Measurements from ENCODE around the gene ATP13A4.

DNA sequence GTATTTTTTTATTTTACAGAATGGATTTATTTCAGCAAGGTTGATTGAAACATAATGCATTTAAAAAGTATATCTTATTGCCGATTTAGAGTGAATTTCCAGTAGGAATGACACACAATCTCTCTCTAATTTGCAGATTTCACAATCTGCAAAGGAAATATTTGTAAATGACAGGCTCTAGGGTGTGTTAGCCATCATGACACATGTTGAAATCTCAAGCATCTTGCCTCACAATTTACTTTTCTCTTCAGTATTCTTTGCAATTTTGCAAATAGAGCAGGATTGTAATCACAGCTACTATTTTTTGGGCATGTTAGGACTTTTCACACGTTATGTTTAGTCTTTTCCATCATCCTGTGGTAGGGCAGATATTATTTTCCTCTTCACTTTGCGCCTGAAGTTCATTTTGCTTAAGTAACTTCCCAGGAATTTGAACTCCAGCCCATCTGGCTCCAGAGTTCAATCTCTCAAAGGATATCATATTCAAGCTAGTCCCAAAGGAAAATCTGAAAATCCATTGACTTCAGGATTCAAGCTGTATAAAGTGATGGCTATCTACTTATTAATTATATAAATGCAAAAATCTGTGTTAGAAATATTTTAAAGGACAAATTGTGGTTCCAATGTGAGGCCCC is 55.4 kb downstream of the ATP13A4 start:
- TF ChIP-seq POLR2AphosphoS5 (IDR thresholded peaks at IDR 0.05; ENCODE audit: low read depth, low read length) = no peak
- no peak for TF ChIP-seq POLR2A (IDR thresholded peaks at IDR 0.05; ENCODE audit: low read depth, low read length)
